HL-60 (cell line): ENCODE results near the gene PBX3.

Experiments used
- CTCF ChIP-seq: IDR thresholded peaks from one replicate; pipeline ENCODE4 v1.5.1; 2011; ENCODE audit warnings: low read length, control low read depth, inconsistent platforms; ENCODE audit not compliant: insufficient read depth
- GABPA ChIP-seq: IDR thresholded peaks from 2 replicates; pipeline ENCODE4 v1.6.1; 2012; ENCODE audit warnings: low read depth
- POLR2AphosphoS5 ChIP-seq: IDR thresholded peaks from 2 replicates; pipeline ENCODE4 v1.6.1; 2012; ENCODE audit warnings: low read depth
- REST ChIP-seq: IDR thresholded peaks from 2 replicates; pipeline ENCODE4 v1.6.1; 2012; ENCODE audit warnings: low read depth; ENCODE audit not compliant: insufficient replicate concordance

GRCh38 chr9:126015424-126015823 is 268.3 kb downstream of the PBX3 start:
- TF ChIP-seq CTCF: no peak
- no peak for TF ChIP-seq POLR2AphosphoS5
- TF ChIP-seq GABPA: no peak
- no peak for TF ChIP-seq REST
